Activated CD4-positive, alpha-beta memory T cell treated with anti-CD3 and anti-CD28 coated beads for 36 hours (primary cell): ENCODE results near the gene CLMP. TPM values are rescaled to one million over a fixed set of nuclear protein-coding genes. Genes with fewer than 3 reads are reported as not detected.

Experiments used
- CTCF ChIA-PET: fragments of 350-600 bp; sonication (Branson Sonifier 250); formaldehyde crosslinking; loops from one replicate; lab custom pipeline; 2021; ENCODE audit warnings: antibody characterized with exemption, inconsistent platforms; lab: Charles Lee
- POLR2A ChIA-PET: fragments of 350-600 bp; sonication (Branson Sonifier 250); formaldehyde crosslinking; loops from one replicate; lab custom pipeline; 2021; ENCODE audit warnings: antibody characterized with exemption; lab: Charles Lee
- DNase-seq: peaks from one replicate; pipeline ENCODE4 v3.0.0-alpha.2; 2020
- H3K27ac Mint-ChIP-seq: one replicate; pipeline ENCODE4 v1.8.0; 2021; ENCODE audit warnings: mixed read lengths
- H3K27me3 Mint-ChIP-seq: one replicate; pipeline ENCODE4 v1.8.0; 2021; ENCODE audit warnings: mixed read lengths
- H3K36me3 Mint-ChIP-seq: one replicate; pipeline ENCODE4 v1.8.0; 2021; ENCODE audit warnings: mixed read lengths
- H3K4me1 Mint-ChIP-seq: one replicate; pipeline ENCODE4 v1.8.0; 2021; ENCODE audit warnings: low read depth, mixed read lengths
- H3K4me3 Mint-ChIP-seq: one replicate; pipeline ENCODE4 v1.8.0; 2021; ENCODE audit warnings: mild to moderate bottlenecking, mixed read lengths
- H3K9me3 Mint-ChIP-seq: one replicate; pipeline ENCODE4 v1.8.0; 2021; ENCODE audit warnings: mixed read lengths
- intact Hi-C: fragments of 100-400 bp; cut with micrococcal nuclease; formaldehyde crosslinking; loops from one replicate; pipeline ENCODE4 v1.15.1; 2023
- total RNA-seq, 2 experiments: library from RNA; stranded (reverse); gene quantifications; one replicate each; pipeline ENCODE4 v1.2.3, GENCODE V29; 2021

The CLMP gene
- total RNA-seq, 2 experiments from 2014 or later, result 0.31 to 0.44 TPM

- Mint-ChIP-seq H3K4me1 (peaks cover 12% of the 10 kb centered on the region), H3K36me3 (no peaks in the 10 kb centered on the region), H3K4me3 (no peak overlapping the region), H3K27me3 (peaks cover 56% of the 10 kb centered on the region), H3K9me3 (no peaks in the 10 kb centered on the region), H3K27ac (no peak overlapping the region)
- POLR2A ChIA-PET, result no interaction called here
- CTCF ChIA-PET, result no interaction called here
- intact Hi-C loops, result no loop called here
- DNase-seq, result peak; percentile 52
Observed at GRCh38 chr11:123197711-123198110, 2.7 kb upstream of the CLMP start.

- no peak for DNase-seq
- POLR2A ChIA-PET, result no interaction called here
- Mint-ChIP-seq H3K27ac (no peak overlapping the region), H3K4me3 (no peak overlapping the region), H3K27me3 (peaks cover 64% of the 10 kb centered on the region), H3K36me3 (no peaks in the 10 kb centered on the region), H3K4me1 (peaks cover 19% of the 10 kb centered on the region), H3K9me3 (no peaks in the 10 kb centered on the region)
- intact Hi-C loops, result no loop called here
- CTCF ChIA-PET, result interaction anchor here (0.6 kb wide), 1 partner anchor 108 kb away, joined by 3 read pairs; no protein-coding TSS in a partner anchor
Observed at GRCh38 chr11:123196060-123196714, 1.1 kb upstream of the CLMP start.

GRCh38 chr11:123194337-123195187, 486 bp downstream of the CLMP start:
- no peak overlapping the region for H3K4me3 Mint-ChIP-seq
- intact Hi-C loops, result no loop called here
- no peaks in the 10 kb centered on the region for H3K9me3 Mint-ChIP-seq
- ChIA-PET CTCF (interaction anchor here (0.7 kb wide), 1 partner anchor 83 kb away, joined by 4 read pairs; no protein-coding TSS in a partner anchor), POLR2A (no interaction called here)
- peaks cover 19% of the 10 kb centered on the region for H3K4me1 Mint-ChIP-seq
- DNase-seq, result no peak
- no peaks in the 10 kb centered on the region for H3K36me3 Mint-ChIP-seq
- H3K27ac Mint-ChIP-seq, result no peak overlapping the region
- H3K27me3 Mint-ChIP-seq, result peaks cover 62% of the 10 kb centered on the region

- Mint-ChIP-seq H3K36me3 (no peaks in the 10 kb centered on the region), H3K4me1 (peaks cover 19% of the 10 kb centered on the region), H3K4me3 (no peak overlapping the region), H3K27me3 (peaks cover 55% of the 10 kb centered on the region), H3K9me3 (no peaks in the 10 kb centered on the region), H3K27ac (no peak overlapping the region)
- CTCF ChIA-PET, result interaction anchor here (0.6 kb wide), 1 partner anchor 53 kb away, joined by 3 read pairs; no protein-coding TSS in a partner anchor
- POLR2A ChIA-PET, result no interaction called here
- intact Hi-C loops, result no loop called here
- DNase-seq, result no peak
Observed at GRCh38 chr11:123193742-123194141, 1.3 kb downstream of the CLMP start.

GRCh38 chr11:123191939-123192338, 3.1 kb downstream of the CLMP start:
- ChIA-PET POLR2A (interaction anchor here (0.6 to 0.9 kb wide), 2 partner anchors 9 to 1918 kb away, joined by 3 to 4 read pairs; no protein-coding TSS in a partner anchor), CTCF (no interaction called here)
- intact Hi-C loops, result no loop called here
- Mint-ChIP-seq H3K4me3 (no peak overlapping the region), H3K9me3 (no peaks in the 10 kb centered on the region), H3K36me3 (no peaks in the 10 kb centered on the region), H3K27me3 (peaks cover 61% of the 10 kb centered on the region), H3K27ac (no peak overlapping the region), H3K4me1 (peaks cover 18% of the 10 kb centered on the region)
- DNase-seq, result no peak

- intact Hi-C loops, result no loop called here
- Mint-ChIP-seq H3K27ac (no peak overlapping the region), H3K4me3 (no peak overlapping the region), H3K36me3 (no peaks in the 10 kb centered on the region), H3K9me3 (no peaks in the 10 kb centered on the region), H3K27me3 (peaks cover 57% of the 10 kb centered on the region), H3K4me1 (peaks cover 14% of the 10 kb centered on the region)
- ChIA-PET POLR2A (interaction anchor here (0.6 kb wide), 1 partner anchor 148 kb away, joined by 3 read pairs; no protein-coding TSS in a partner anchor), CTCF (interaction anchor here (1.1 kb wide), 1 partner anchor 57 kb away, joined by 3 read pairs; no protein-coding TSS in a partner anchor)
- no peak for DNase-seq
Observed at GRCh38 chr11:123190518-123190917, 4.5 kb downstream of the CLMP start.

- CTCF ChIA-PET, result no interaction called here
- peaks cover 52% of the 10 kb centered on the region for H3K27me3 Mint-ChIP-seq
Observed at GRCh38 chr11:123188508-123189165, 6.4 kb downstream of the CLMP start.

GRCh38 chr11:123187665-123188507, 7.2 kb downstream of the CLMP start:
- Mint-ChIP-seq H3K27ac (no peak overlapping the region), H3K4me3 (no peak overlapping the region), H3K9me3 (no peaks in the 10 kb centered on the region), H3K36me3 (no peaks in the 10 kb centered on the region), H3K27me3 (peaks cover 47% of the 10 kb centered on the region), H3K4me1 (peaks cover 10% of the 10 kb centered on the region)
- no peak for DNase-seq
- ChIA-PET POLR2A (no interaction called here), CTCF (no interaction called here)
- intact Hi-C loops, result no loop called here

More at GRCh38 chr11:123188508-123189165, 6.4 kb downstream of the CLMP start:
- no peaks in the 10 kb centered on the region for H3K36me3 Mint-ChIP-seq
- no peaks in the 10 kb centered on the region for H3K9me3 Mint-ChIP-seq
- H3K27ac Mint-ChIP-seq, result no peak overlapping the region
- POLR2A ChIA-PET, result no interaction called here
- H3K4me1 Mint-ChIP-seq, result peaks cover 10% of the 10 kb centered on the region
- intact Hi-C loops, result no loop called here
- no peak for DNase-seq
- no peak overlapping the region for H3K4me3 Mint-ChIP-seq

GRCh38 chr11:123187248-123187647, 7.8 kb downstream of the CLMP start:
- no peaks in the 10 kb centered on the region for H3K36me3 Mint-ChIP-seq
- no peak overlapping the region for H3K4me3 Mint-ChIP-seq
- H3K27me3 Mint-ChIP-seq, result peaks cover 44% of the 10 kb centered on the region
- CTCF ChIA-PET, result no interaction called here
- peaks cover 7% of the 10 kb centered on the region for H3K4me1 Mint-ChIP-seq
- H3K9me3 Mint-ChIP-seq, result no peaks in the 10 kb centered on the region
- H3K27ac Mint-ChIP-seq, result no peak overlapping the region
- intact Hi-C loops, result no loop called here
- POLR2A ChIA-PET, result no interaction called here
- no peak for DNase-seq

- POLR2A ChIA-PET, result no interaction called here
- no peak for DNase-seq
- Mint-ChIP-seq H3K27ac (no peak overlapping the region), H3K27me3 (peaks cover 39% of the 10 kb centered on the region), H3K36me3 (no peaks in the 10 kb centered on the region), H3K9me3 (no peaks in the 10 kb centered on the region), H3K4me1 (peaks cover 2% of the 10 kb centered on the region), H3K4me3 (no peak overlapping the region)
- CTCF ChIA-PET, result interaction anchor here (0.7 to 1.1 kb wide), 2 partner anchors 20 to 542 kb away, joined by 3 read pairs; no protein-coding TSS in a partner anchor
- intact Hi-C loops, result no loop called here
Observed at GRCh38 chr11:123186286-123186685, 8.8 kb downstream of the CLMP start.

- intact Hi-C loops, result no loop called here
- ChIA-PET CTCF (interaction anchor here (0.7 to 1.1 kb wide), 3 partner anchors 19 to 459 kb away, joined by 3 to 4 read pairs (median 3); no protein-coding TSS in a partner anchor), POLR2A (interaction anchor here (0.6 kb wide), 1 partner anchor 25 kb away, joined by 3 read pairs; no protein-coding TSS in a partner anchor)
- Mint-ChIP-seq H3K27me3 (peaks cover 40% of the 10 kb centered on the region), H3K36me3 (no peaks in the 10 kb centered on the region), H3K4me3 (no peak overlapping the region), H3K9me3 (no peaks in the 10 kb centered on the region), H3K27ac (no peak overlapping the region), H3K4me1 (peaks cover 2% of the 10 kb centered on the region)
- DNase-seq, result no peak
Observed at GRCh38 chr11:123185326-123185725, 9.7 kb downstream of the CLMP start.
